ENCODE measurements around the gene HS3ST3B1. TPM values are rescaled to one million over a fixed set of nuclear protein-coding genes. Genes with fewer than 3 reads are reported as not detected.

HS3ST3B1 gene
- total and polyA plus RNA-seq, 12 donors: 0.73 to 5.9 (median 2.0) TPM

DNA sequence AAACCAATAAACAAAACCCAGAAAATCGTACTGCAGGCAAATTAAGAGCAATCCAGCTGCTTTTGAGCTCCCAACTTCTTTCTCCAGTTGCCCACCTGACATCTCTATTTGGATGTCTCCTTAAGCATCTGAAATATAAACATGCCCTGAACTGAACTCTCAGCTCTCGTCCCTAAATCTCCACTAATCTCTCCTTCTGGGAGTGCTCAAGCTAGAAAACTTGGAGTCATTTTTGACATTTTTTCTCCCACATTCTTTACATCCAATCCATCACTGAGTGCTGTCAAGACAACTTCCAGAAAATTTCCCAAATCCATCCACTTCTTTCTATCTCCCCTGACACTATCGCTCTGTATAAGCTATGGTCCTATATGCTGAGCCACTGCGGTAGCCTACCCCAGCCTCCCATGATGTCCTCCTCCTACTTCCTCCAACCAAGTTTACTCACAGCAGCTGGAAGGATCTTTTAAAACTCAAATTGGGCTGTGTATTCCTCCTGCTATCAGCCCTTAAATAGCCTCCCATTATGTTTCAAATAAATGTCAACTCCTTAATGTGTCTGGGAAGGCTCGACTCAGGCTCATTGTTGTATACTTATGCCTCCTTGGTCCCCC lies 53.1 kb downstream of the HS3ST3B1 start:
- 58 to 59% methylated on average over 5 of the region's 5 CpGs for whole genome bisulfite sequencing, 2 donors
- TF ChIP-seq, protein P1, sequence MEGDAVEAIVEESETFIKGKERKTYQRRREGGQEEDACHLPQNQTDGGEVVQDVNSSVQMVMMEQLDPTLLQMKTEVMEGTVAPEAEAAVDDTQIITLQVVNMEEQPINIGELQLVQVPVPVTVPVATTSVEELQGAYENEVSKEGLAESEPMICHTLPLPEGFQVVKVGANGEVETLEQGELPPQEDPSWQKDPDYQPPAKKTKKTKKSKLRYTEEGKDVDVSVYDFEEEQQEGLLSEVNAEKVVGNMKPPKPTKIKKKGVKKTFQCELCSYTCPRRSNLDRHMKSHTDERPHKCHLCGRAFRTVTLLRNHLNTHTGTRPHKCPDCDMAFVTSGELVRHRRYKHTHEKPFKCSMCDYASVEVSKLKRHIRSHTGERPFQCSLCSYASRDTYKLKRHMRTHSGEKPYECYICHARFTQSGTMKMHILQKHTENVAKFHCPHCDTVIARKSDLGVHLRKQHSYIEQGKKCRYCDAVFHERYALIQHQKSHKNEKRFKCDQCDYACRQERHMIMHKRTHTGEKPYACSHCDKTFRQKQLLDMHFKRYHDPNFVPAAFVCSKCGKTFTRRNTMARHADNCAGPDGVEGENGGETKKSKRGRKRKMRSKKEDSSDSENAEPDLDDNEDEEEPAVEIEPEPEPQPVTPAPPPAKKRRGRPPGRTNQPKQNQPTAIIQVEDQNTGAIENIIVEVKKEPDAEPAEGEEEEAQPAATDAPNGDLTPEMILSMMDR (IDR thresholded peaks at IDR 0.05): no peak
- intact Hi-C loops (cut with DNase I): no loop called here

DNA sequence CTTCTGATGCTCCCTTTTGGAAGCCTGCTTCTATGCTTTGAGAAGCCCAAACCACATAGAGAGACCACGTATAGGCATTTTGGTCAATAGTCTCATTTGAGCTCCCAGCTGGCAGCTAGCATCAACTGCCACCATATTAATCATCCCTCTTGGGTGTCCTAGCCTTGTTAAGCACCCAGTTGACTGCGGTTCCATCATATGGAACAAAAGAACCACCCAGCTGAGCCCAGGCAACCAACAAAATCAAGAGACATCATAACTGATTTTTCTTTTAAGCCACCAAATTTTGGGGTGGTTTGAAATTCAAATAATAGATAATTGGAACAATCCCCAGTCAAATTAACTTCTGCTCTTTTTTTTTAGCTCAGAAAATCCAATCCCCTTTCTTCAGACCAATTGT lies 53.9 kb downstream of the HS3ST3B1 start:
- Histone ChIP-seq H3K9me3 (peaks cover 0 to 4% (median 0%) of the 10 kb centered on the region in 11 donors), H3K4me3 (no peak overlapping the region), H3K27me3 (peaks cover 0 to 16% (median 10%) of the 10 kb centered on the region in 7 donors), H3K27ac (no peak overlapping the region), H3K4me1 (peaks cover 0 to 31% (median 0%) of the 10 kb centered on the region in 9 donors), H3K36me3 (no peaks in the 10 kb centered on the region)
- TF ChIP-seq, protein P1 (IDR thresholded peaks at IDR 0.05): no peak
- intact Hi-C loops (cut with DNase I): no loop called here
- ATAC-seq: no peak
- DNase-seq: no peak
- WGBS, 2 donors: 88 to 94% methylated on average over 2 of the region's 2 CpGs

More for the DNA sequence above, 53.1 kb downstream of the HS3ST3B1 start:
- Histone ChIP-seq H3K36me3 (no peaks in the 10 kb centered on the region), H3K4me1 (peaks cover 0 to 23% (median 0%) of the 10 kb centered on the region in 9 donors), H3K27me3 (peaks cover 0 to 16% (median 10%) of the 10 kb centered on the region in 7 donors), H3K9me3 (peaks cover 0 to 4% (median 0%) of the 10 kb centered on the region in 11 donors), H3K4me3 (no peak overlapping the region), H3K27ac (peak overlapping the region in 3 of 10 donors; percentile 5 to 34 (median 30))
- no peak for ATAC-seq
- no peak for DNase-seq

DNA sequence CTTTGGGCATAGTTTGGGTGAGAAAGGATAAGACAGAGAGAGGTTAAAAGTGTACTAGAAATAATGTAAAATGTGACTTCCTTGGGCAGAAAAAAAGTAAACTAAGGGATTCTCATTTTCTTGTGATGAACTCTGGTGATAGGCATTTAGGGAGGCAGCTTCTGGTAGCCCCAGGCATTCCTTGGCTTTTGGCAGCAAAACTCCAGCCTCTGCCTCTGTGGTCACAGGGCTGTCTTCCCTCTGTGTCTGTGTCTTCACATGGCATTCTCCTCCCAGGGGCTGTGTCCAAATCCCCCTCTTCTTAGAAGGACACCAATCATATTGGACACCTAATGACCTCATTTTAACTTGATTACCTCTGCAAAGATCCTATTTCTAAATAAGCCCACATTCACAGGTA lies 54.7 kb downstream of the HS3ST3B1 start:
- Histone ChIP-seq H3K27ac (no peak overlapping the region), H3K4me3 (no peak overlapping the region), H3K36me3 (no peaks in the 10 kb centered on the region), H3K27me3 (peaks cover 0 to 16% (median 10%) of the 10 kb centered on the region in 7 donors), H3K9me3 (peaks cover 0 to 4% (median 0%) of the 10 kb centered on the region in 11 donors), H3K4me1 (peaks cover 0 to 39% (median 0%) of the 10 kb centered on the region in 9 donors)
- TF ChIP-seq, protein P1 (IDR thresholded peaks at IDR 0.05): no peak
- no peak for ATAC-seq
- intact Hi-C loops (cut with DNase I): no loop called here
- no peak for DNase-seq

DNA sequence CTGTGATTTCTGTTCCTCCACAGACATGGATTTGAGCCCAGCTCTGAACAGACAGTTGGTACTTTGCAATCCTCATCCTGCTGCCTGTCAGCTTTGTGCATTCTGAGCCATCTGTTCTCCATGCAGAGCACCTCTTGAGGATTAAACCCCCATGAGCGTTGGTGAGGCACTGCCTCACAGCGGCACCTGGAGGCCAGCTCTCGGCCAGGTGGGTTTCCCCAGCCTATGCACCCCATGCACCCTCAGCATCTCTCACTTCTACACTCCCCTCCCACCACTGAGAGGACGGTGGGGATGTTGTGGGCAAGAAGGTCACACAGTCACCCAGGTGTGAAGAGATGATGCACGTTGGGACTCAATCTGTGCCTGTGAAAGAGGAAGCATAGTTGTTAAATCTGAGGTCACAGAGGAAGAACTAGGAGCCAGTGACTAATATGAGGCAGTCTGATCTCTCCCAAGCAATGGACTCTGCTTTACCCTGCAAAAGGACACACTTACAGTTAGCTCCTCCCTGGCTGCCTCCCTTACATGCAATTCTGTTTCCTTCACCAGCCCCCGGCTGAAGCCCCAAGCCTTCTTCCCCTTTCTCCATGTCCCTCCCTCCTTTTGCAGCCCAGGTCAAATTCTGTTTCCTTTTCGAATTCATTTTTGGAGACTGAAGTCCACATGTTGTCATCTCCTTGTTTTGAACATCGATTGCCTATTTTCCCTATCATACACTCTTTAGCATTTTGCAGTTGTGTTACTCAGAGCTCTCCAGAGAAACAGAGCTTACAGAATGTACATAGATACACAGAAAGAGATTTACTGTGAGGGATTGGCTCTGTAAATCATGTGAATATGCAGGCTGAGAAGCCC lies 58.5 kb downstream of the HS3ST3B1 start:
- H3K27me3 ChIP-seq: peaks cover 0 to 18% (median 9%) of the 10 kb centered on the region in 7 donors
- ATAC-seq (peak in 4 of 8 donors; percentile 34 to 81 (median 52)), DNase-seq (peak in 1 of 2 donors; percentile 5)
- peaks cover 0 to 25% (median 0%) of the 10 kb centered on the region in 9 donors for H3K4me1 ChIP-seq
- H3K27ac ChIP-seq: peak overlapping the region in 1 of 10 donors; percentile 76
- WGBS, 2 donors: 50 to 51% methylated on average over 8 of the region's 8 CpGs
- H3K36me3 ChIP-seq: no peaks in the 10 kb centered on the region
- TF ChIP-seq, protein P1 (IDR thresholded peaks at IDR 0.05): no peak
- intact Hi-C loops (cut with DNase I): no loop called here
- H3K9me3 ChIP-seq: peaks cover 0 to 4% (median 0%) of the 10 kb centered on the region in 11 donors
- H3K4me3 ChIP-seq: no peak overlapping the region
